22Rv1 (cell line): ENCODE results near the gene METTL16.

Experiments used
- CTCF ChIP-seq: fragments of 450-650 bp; IDR thresholded peaks from 2 replicates; pipeline ENCODE4 v1.5.1; 2017; ENCODE audit warnings: mild to moderate bottlenecking
- ZFX ChIP-seq: fragments of 450-650 bp; IDR thresholded peaks from 2 replicates; pipeline ENCODE4 v1.6.1; 2017; ENCODE audit warnings: antibody characterized with exemption, borderline replicate concordance

GRCh38 chr17:2551928-2552327, 40.2 kb upstream of the METTL16 start:
- TF ChIP-seq CTCF (no peak), ZFX (no peak)
